ENCODE results near the gene HSD11B1.

HSD11B1 gene

DNA sequence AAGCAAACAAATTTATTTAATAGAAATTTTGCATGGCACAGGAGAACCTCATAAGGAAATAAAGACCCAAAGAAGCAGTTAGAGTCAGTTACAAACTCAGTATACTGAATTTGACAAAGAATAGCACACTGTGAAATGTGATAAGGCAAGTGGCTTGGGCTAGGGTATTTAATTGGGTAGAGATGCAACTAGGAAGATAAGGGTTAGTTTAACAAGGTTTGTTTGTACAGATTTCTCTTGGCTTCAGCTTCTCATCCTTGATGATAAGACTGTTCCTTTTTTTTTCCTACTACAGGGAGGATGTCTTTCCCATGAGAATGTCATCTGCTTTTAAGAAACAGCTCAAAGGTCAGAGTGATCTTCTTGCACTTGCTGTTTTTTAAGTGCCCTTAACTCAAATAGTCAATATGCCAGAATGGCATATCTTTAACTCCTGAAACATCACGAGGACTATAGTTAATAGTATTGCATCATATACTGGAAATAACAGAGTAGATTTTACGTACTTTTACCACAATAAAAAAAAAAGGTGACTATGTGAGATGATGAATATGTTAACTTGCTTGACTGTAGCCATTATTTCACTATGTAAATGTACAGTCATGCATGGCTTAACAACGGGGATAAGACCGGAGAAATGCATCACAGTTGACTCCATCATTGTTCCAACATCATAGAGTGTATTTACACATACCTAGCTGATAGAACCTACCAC is 42.0 kb downstream of the HSD11B1 start:
- Histone ChIP-seq H3K36me3 (no peaks in the 10 kb centered on the region), H3K27ac (no peak overlapping the region), H3K27me3 (no peaks in the 10 kb centered on the region), H3K4me1 (peaks cover 0 to 18% (median 8%) of the 10 kb centered on the region in 4 donors), H3K4me3 (no peak overlapping the region), H3K9me3 (no peaks in the 10 kb centered on the region)
- intact Hi-C loops (cut with DNase I; ENCODE audit: low total_unique reads), result loop anchor here (10.0 kb wide), 1 partner anchor 172 kb away; no protein-coding TSS in a partner anchor
- TF ChIP-seq, protein P1, sequence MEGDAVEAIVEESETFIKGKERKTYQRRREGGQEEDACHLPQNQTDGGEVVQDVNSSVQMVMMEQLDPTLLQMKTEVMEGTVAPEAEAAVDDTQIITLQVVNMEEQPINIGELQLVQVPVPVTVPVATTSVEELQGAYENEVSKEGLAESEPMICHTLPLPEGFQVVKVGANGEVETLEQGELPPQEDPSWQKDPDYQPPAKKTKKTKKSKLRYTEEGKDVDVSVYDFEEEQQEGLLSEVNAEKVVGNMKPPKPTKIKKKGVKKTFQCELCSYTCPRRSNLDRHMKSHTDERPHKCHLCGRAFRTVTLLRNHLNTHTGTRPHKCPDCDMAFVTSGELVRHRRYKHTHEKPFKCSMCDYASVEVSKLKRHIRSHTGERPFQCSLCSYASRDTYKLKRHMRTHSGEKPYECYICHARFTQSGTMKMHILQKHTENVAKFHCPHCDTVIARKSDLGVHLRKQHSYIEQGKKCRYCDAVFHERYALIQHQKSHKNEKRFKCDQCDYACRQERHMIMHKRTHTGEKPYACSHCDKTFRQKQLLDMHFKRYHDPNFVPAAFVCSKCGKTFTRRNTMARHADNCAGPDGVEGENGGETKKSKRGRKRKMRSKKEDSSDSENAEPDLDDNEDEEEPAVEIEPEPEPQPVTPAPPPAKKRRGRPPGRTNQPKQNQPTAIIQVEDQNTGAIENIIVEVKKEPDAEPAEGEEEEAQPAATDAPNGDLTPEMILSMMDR (IDR thresholded peaks at IDR 0.05), result no peak
- no peak for DNase-seq

DNA sequence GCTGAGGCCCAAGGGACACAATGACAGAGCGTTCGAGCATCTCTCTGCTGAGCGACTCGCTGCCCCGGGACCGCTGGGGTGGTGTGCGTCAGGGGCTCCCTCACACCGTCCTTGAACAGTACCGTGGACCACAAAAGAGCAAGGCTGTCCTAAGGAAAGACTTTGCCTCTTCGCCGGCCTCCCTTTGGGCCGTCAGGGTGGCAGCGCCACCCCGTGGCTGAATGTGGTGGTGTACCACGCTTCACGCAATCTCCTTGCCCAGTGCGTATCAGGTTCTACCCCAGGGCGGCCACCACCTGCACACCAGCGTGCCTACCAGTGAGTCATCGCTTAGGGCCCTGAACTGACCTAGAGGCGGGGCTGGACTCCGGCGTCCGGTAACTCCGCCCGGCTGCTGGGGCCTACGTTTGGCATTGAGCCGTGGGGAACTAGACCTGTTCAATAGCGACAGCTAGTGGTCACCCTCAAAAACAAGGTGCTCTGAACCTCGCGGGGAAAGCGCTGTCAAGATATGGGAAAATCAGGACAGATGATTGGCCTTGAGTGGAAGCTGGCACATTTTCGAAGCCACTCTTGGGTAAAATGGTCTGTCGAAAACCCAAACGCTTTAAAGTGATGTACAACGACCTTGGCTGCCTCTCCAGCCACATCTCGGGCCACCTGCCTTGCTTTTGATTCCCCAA is 43.1 kb downstream of the HSD11B1 start:
- no peaks in the 10 kb centered on the region for H3K36me3 ChIP-seq
- peak overlapping the region; percentile 25 to 44 for H3K4me3 ChIP-seq
- H3K9me3 ChIP-seq, result no peaks in the 10 kb centered on the region
- no peaks in the 10 kb centered on the region for H3K27me3 ChIP-seq
- peaks cover 0 to 13% (median 8%) of the 10 kb centered on the region in 4 donors for H3K4me1 ChIP-seq
- H3K27ac ChIP-seq, result peak overlapping the region in 1 of 2 donors; percentile 0
- DNase-seq, result peak; percentile 88 to 92
- TF ChIP-seq, protein P1 (IDR thresholded peaks at IDR 0.05), result peak; percentile 84 to 93
- intact Hi-C loops (cut with DNase I; ENCODE audit: low total_unique reads), result loop anchor here (10.0 kb wide), 1 partner anchor 173 kb away; no protein-coding TSS in a partner anchor

DNA sequence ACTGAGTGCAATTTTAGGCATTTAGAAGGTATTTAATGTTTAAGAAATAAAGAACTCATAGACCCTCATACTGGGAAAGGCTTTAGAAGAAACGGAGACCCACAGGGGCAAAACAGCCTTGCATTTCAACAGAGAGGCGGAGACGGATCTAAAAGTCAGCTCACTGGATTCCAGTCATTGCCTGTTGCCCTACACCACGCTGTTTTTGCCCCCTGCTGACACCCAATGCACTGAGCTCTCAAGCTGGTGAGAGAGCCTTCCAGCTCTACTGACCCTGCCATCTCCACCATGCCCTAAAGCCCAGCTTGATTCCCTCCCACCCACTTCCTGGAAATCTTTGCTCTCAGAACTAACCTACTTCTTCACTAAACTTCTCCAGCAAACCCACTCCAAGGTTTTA is 44.0 kb downstream of the HSD11B1 start:
- TF ChIP-seq, protein P1 (IDR thresholded peaks at IDR 0.05), result no peak
- no peak for DNase-seq
- Histone ChIP-seq H3K27ac (no peak overlapping the region), H3K4me1 (peaks cover 0 to 9% (median 6%) of the 10 kb centered on the region in 4 donors), H3K4me3 (no peak overlapping the region), H3K27me3 (no peaks in the 10 kb centered on the region), H3K9me3 (no peaks in the 10 kb centered on the region), H3K36me3 (no peaks in the 10 kb centered on the region)
- intact Hi-C loops (cut with DNase I; ENCODE audit: low total_unique reads), result loop anchor here (10.0 kb wide), 1 partner anchor 174 kb away; no protein-coding TSS in a partner anchor

DNA sequence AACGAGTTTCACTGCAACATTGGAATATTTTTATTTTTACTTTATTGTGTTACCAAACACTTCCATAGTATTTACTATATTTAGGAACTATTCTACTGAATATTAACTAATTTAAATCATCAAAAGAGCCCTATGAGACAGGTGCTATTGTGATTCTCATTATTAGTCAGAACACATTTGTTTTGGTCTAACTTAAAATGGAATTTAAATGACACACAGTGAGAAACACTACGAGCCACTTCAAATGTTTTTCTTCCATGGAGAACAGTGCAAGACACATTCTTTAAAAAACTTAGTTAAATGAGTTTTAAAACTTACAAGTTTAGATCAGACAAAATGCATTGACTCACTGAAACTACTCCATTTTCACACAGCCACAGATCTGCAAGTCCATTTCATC is 44.6 kb downstream of the HSD11B1 start:
- DNase-seq, result no peak
- Histone ChIP-seq H3K9me3 (no peaks in the 10 kb centered on the region), H3K27me3 (no peaks in the 10 kb centered on the region), H3K36me3 (no peaks in the 10 kb centered on the region), H3K4me3 (no peak overlapping the region), H3K4me1 (peaks cover 0 to 9% (median 6%) of the 10 kb centered on the region in 4 donors), H3K27ac (no peak overlapping the region)
- intact Hi-C loops (cut with DNase I; ENCODE audit: low total_unique reads), result loop anchor here (10.0 kb wide), 1 partner anchor 174 kb away; no protein-coding TSS in a partner anchor
- TF ChIP-seq, protein P1 (IDR thresholded peaks at IDR 0.05), result no peak

DNA sequence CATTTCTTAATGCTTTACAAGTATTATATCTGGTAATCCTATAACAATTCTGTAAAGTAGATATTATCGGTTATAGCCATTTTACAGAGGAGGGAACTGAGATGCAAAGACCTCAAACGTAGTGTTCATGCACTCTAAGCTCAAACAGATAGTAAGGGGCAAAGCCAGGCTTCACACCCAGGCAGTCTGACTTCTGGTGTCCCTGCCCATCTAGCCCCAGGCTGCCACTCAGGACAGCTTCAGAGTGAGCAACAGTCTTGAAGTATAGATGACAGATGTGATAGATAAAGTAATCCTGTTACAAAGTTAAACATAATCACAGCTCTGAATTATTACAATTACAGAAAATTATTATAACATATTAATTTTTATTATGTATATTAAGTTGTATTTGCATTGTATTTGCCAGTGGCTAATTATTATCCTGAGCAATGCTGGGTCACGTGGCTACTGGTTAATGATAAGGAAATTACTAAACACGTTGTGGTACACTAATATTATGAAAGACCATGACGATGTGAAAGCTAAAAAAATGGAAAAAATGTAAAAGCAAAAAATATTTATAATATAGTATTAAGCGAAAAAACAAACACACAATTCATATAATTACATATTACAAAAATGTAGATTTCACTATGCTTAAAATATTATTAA is 45.2 kb downstream of the HSD11B1 start:
- Histone ChIP-seq H3K4me3 (no peak overlapping the region), H3K4me1 (peaks cover 0 to 9% (median 6%) of the 10 kb centered on the region in 4 donors), H3K27ac (no peak overlapping the region), H3K27me3 (no peaks in the 10 kb centered on the region), H3K36me3 (no peaks in the 10 kb centered on the region), H3K9me3 (no peaks in the 10 kb centered on the region)
- TF ChIP-seq, protein P1 (IDR thresholded peaks at IDR 0.05), result no peak
- no peak for DNase-seq
- intact Hi-C loops (cut with DNase I; ENCODE audit: low total_unique reads), result loop anchor here (10.0 kb wide), 1 partner anchor 175 kb away; no protein-coding TSS in a partner anchor

Data from tibial artery (tissue), 4 donors.